Esophagus muscularis mucosa (tissue), 4 donors: ENCODE data around the gene INSM1. TPM values are rescaled to one million over a fixed set of nuclear protein-coding genes. Genes with fewer than 3 reads are reported as not detected.
"Not testable (repeated sequence)": the region's sequence is repeated elsewhere in the genome, so short reads cannot be mapped to it uniquely, and the experiment has no call there.

Experiments
- DNase-seq: peaks from one replicate; pipeline ENCODE4 v3.0.0-alpha.2; 2017; ENCODE audit errors: extremely low spot score
- H3K27ac ChIP-seq, 4 donors: fragments of 200-600 bp; sonication (generic); replicated peaks in 1 of 4; 1 replicate in 3 of 4; 2 replicates in 1 of 4; pipeline ENCODE4 v1.5.1; 2016 to 2019; ENCODE audit warnings: mild to moderate bottlenecking in 1 of 4
- H3K27me3 ChIP-seq, 4 donors: fragments of 200-600 bp; sonication (generic); one replicate each; pipeline versions ENCODE4 v1.5.1 to v1.6.0; 2016 to 2019
- H3K36me3 ChIP-seq, 4 donors: fragments of 200-600 bp; sonication (generic); one replicate each; pipeline ENCODE4 v1.5.1; 2016 to 2019
- H3K4me1 ChIP-seq, 4 donors: fragments of 200-600 bp; sonication (generic); one replicate each; pipeline ENCODE4 v1.5.1; 2016 to 2019
- H3K4me3 ChIP-seq, 4 donors: fragments of 200-600 bp; sonication (generic); 1 replicate in 2 of 4; 2 replicates in 2 of 4; pipeline ENCODE4 v1.5.1; 2016 to 2019; ENCODE audit warnings: mild to moderate bottlenecking in 4 of 4, moderate library complexity in 1 of 4
- H3K9me3 ChIP-seq, 4 donors: fragments of 200-600 bp; sonication (generic); 1 replicate in 3 of 4; 2 replicates in 1 of 4; pipeline ENCODE4 v1.5.1; 2016 to 2019
- CTCF ChIP-seq, 3 experiments: fragments of 200-600 bp in 2 of 3; fragments of 450-650 bp in 1 of 3; sonication (generic) in 2 of 3; IDR thresholded peaks; one replicate each; pipeline ENCODE4 v1.5.1; 2017 to 2019; ENCODE audit warnings: antibody characterized with exemption in 3 of 3, mild to moderate bottlenecking in 2 of 3, moderate library complexity in 1 of 3
- EP300 ChIP-seq: sonication (generic); formaldehyde crosslinking; IDR thresholded peaks from one replicate; pipeline ENCODE4 v1.6.1; 2017; ENCODE audit warnings: antibody characterized with exemption
- POLR2A ChIP-seq: fragments of 450-650 bp; IDR thresholded peaks from one replicate; pipeline ENCODE4 v1.6.1; 2017; ENCODE audit warnings: antibody characterized with exemption, moderate library complexity, mild to moderate bottlenecking, low read depth
- POLR2AphosphoS5 ChIP-seq, 2 donors: sonication (generic); formaldehyde crosslinking; IDR thresholded peaks; one replicate each; pipeline ENCODE4 v1.6.1; 2017; ENCODE audit warnings: antibody characterized with exemption in 2 of 2
- WGBS: methylation state at CpG from one replicate; pipeline ENCODE4 v1.1.5; 2018; 5-methylcytosine and 5-hydroxymethylcytosine counted together
- intact Hi-C: fragments of 100-400 bp; cut with DNase I; formaldehyde crosslinking; loops from one replicate; pipeline ENCODE4 v1.15.1; 2023
- total RNA-seq, 4 donors: library from RNA; depleted of rRNA; stranded (reverse); fragments of >200 nt; gene quantifications; one replicate each; pipeline versions ENCODE4 v1.1.0 to v1.2.1, GENCODE V29; 2016

INSM1 gene
- total RNA-seq, 4 donors from 2014 or later, result not detected

- WGBS, result 40% methylated on average over 5 of the region's 5 CpGs
- Histone ChIP-seq H3K9me3 (peaks cover 0 to 3% (median under 1%) of the 10 kb centered on the region in 4 donors), H3K27ac (no peak overlapping the region), H3K4me3 (no peak overlapping the region), H3K4me1 (no peaks in the 10 kb centered on the region), H3K36me3 (no peaks in the 10 kb centered on the region), H3K27me3 (peaks cover 0 to 17% (median 0%) of the 10 kb centered on the region in 4 donors)
- no peak for DNase-seq
- TF ChIP-seq POLR2A (no peak), EP300 (no peak), CTCF (IDR thresholded peaks at IDR 0.05) (no peak), POLR2AphosphoS5 (IDR thresholded peaks at IDR 0.05) (no peak)
- intact Hi-C loops, result no loop called here
Observed at GRCh38 chr20:20342066-20342465, 25.8 kb upstream of the INSM1 start.

- H3K27me3 ChIP-seq, result peaks cover 0 to 17% (median 0%) of the 10 kb centered on the region in 4 donors
- WGBS, result 75% methylated on average over 7 of the region's 7 CpGs
- no peaks in the 10 kb centered on the region for H3K36me3 ChIP-seq
- DNase-seq, result no peak
- H3K4me3 ChIP-seq, result no peak overlapping the region
- intact Hi-C loops, result no loop called here
- no peak overlapping the region for H3K27ac ChIP-seq
- H3K4me1 ChIP-seq, result no peaks in the 10 kb centered on the region
- TF ChIP-seq EP300 (no peak), POLR2AphosphoS5 (IDR thresholded peaks at IDR 0.05) (no peak), CTCF (IDR thresholded peaks at IDR 0.05) (no peak), POLR2A (no peak)
- H3K9me3 ChIP-seq, result peaks cover 0 to 18% (median 7%) of the 10 kb centered on the region in 4 donors
Observed at GRCh38 chr20:20343932-20344331, 24.0 kb upstream of the INSM1 start.

GRCh38 chr20:20344476-20344875, 23.4 kb upstream of the INSM1 start:
- Histone ChIP-seq H3K27ac (no peak overlapping the region), H3K9me3 (peaks cover 0 to 18% (median 7%) of the 10 kb centered on the region in 4 donors), H3K27me3 (peaks cover 0 to 17% (median 0%) of the 10 kb centered on the region in 4 donors), H3K4me3 (no peak overlapping the region), H3K4me1 (no peaks in the 10 kb centered on the region), H3K36me3 (no peaks in the 10 kb centered on the region)
- WGBS, result 75% methylated on average over 4 of the region's 4 CpGs
- intact Hi-C loops, result no loop called here
- no peak for DNase-seq
- TF ChIP-seq EP300, result no peak
- TF ChIP-seq POLR2A, result no peak
- no peak for TF ChIP-seq CTCF (IDR thresholded peaks at IDR 0.05)
- TF ChIP-seq POLR2AphosphoS5 (IDR thresholded peaks at IDR 0.05), result no peak

GRCh38 chr20:20353576-20353975, 14.3 kb upstream of the INSM1 start:
- WGBS, result 69% methylated on average over 3 of the region's 3 CpGs
- TF ChIP-seq CTCF (IDR thresholded peaks at IDR 0.05) (no peak), POLR2A (no peak), POLR2AphosphoS5 (IDR thresholded peaks at IDR 0.05) (no peak), EP300 (no peak)
- intact Hi-C loops, result no loop called here
- Histone ChIP-seq H3K4me1 (no peaks in the 10 kb centered on the region), H3K36me3 (no peaks in the 10 kb centered on the region), H3K27ac (no peak overlapping the region), H3K4me3 (no peak overlapping the region), H3K27me3 (peaks cover 0 to 22% (median 0%) of the 10 kb centered on the region in 4 donors), H3K9me3 (peaks cover 0 to 4% (median 0%) of the 10 kb centered on the region in 4 donors)
- DNase-seq, result no peak

- intact Hi-C loops, H3K27ac ChIP-seq, H3K9me3 ChIP-seq, H3K4me3 ChIP-seq, DNase-seq, H3K36me3 ChIP-seq, H3K4me1 ChIP-seq: not testable (repeated sequence)
- peaks cover 0 to 29% (median 0%) of the 10 kb centered on the region in 4 donors for H3K27me3 ChIP-seq
Observed at GRCh38 chr20:20355503-20355902, 12.4 kb upstream of the INSM1 start.
